Neuron (in vitro differentiated cells): ENCODE measurements around the gene HHIP.
"Not testable (repeated sequence)": the region's sequence is repeated elsewhere in the genome, so short reads cannot be mapped to it uniquely, and the experiment has no call there.

Source experiments
- H2AFZ ChIP-seq: one replicate; pipeline ENCODE4 v1.6.1; 2013; ENCODE audit warnings: low read depth, mild to moderate bottlenecking, inconsistent platforms, low read length, moderate library complexity
- H3K27me3 ChIP-seq: one replicate; pipeline ENCODE4 v1.6.1; 2013; ENCODE audit warnings: low read length; ENCODE audit not compliant: insufficient read depth
- H3K36me3 ChIP-seq: one replicate; pipeline ENCODE4 v1.6.1; 2013; ENCODE audit warnings: low read length; ENCODE audit not compliant: insufficient read depth
- H3K4me1 ChIP-seq: one replicate; pipeline ENCODE4 v1.6.1; 2013; ENCODE audit warnings: low read length; ENCODE audit not compliant: insufficient read depth
- H3K4me3 ChIP-seq: 2 replicates; pipeline ENCODE4 v1.5.1; 2013; ENCODE audit warnings: mild to moderate bottlenecking, low read length, moderate library complexity
- H3K9me3 ChIP-seq: one replicate; pipeline ENCODE4 v1.6.1; 2013; ENCODE audit warnings: low read length

Gene HHIP

DNA sequence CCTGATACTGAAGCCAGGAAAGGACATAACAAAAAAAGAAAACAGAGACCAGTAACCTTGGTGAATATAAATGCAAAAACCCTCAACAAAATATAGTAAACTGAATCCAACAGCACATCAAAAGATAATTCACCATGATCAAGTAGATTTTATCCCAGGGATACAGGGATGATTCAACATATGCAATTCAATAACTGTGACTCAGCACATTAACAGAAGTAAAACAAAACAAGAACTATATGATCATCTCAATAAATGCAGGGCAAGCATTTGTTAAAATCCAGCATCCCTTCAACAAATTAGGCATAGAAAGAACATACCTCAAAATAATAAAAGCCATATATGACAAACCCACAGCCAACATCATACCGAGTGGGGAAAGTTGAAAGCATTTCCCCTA lies 112.0 kb downstream of the HHIP start:
- Histone ChIP-seq H3K36me3 (no peaks in the 10 kb centered on the region), H3K4me1 (no peaks in the 10 kb centered on the region), H3K9me3 (peaks cover 1% of the 10 kb centered on the region), H3K27me3 (no peaks in the 10 kb centered on the region), H2AFZ (no peak overlapping the region), H3K4me3 (no peak overlapping the region)

- not testable (repeated sequence) for H3K36me3 ChIP-seq, H3K4me3 ChIP-seq, H2AFZ ChIP-seq, H3K9me3 ChIP-seq, H3K27me3 ChIP-seq, H3K4me1 ChIP-seq
Measured at GRCh38 chr4:144768809-144769208, 122.9 kb downstream of the HHIP start.

DNA sequence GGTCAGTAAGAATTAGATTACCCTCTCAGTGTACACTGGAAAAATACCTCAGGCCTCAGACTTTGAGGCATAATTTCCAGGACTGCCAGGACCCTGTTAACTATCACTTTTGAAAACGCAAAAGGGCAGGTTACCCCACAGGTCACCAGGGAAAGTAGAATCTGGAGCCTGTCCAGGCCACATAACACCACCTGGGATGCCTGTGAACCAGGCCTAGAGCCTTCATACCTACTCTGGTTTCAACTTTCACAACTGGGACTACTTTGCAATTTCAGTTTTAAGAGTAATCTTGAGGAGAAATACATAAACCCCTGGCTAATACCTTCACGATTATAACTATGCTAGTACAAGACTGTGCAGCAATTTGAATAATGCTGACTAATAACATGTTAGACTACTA lies 132.4 kb downstream of the HHIP start:
- H3K4me1 ChIP-seq, result no peaks in the 10 kb centered on the region

GRCh38 chr4:144782345-144782744 lies 136.4 kb downstream of the HHIP start:
- H3K27me3 ChIP-seq, result no peaks in the 10 kb centered on the region
- peaks cover under 1% of the 10 kb centered on the region for H3K9me3 ChIP-seq
- no peak overlapping the region for H2AFZ ChIP-seq
- no peaks in the 10 kb centered on the region for H3K36me3 ChIP-seq
- H3K4me1 ChIP-seq, result no peaks in the 10 kb centered on the region
- no peak overlapping the region for H3K4me3 ChIP-seq

More for the DNA sequence above, 132.4 kb downstream of the HHIP start:
- Histone ChIP-seq H3K9me3 (peaks cover 2% of the 10 kb centered on the region), H3K4me3 (no peak overlapping the region), H3K27me3 (no peaks in the 10 kb centered on the region), H2AFZ (no peak overlapping the region), H3K36me3 (no peaks in the 10 kb centered on the region)

GRCh38 chr4:144785961-144786360 lies 140.0 kb downstream of the HHIP start:
- no peaks in the 10 kb centered on the region for H3K4me1 ChIP-seq
- no peak overlapping the region for H3K4me3 ChIP-seq
- no peak overlapping the region for H2AFZ ChIP-seq
- H3K9me3 ChIP-seq, result no peaks in the 10 kb centered on the region
- no peaks in the 10 kb centered on the region for H3K36me3 ChIP-seq
- no peaks in the 10 kb centered on the region for H3K27me3 ChIP-seq

DNA sequence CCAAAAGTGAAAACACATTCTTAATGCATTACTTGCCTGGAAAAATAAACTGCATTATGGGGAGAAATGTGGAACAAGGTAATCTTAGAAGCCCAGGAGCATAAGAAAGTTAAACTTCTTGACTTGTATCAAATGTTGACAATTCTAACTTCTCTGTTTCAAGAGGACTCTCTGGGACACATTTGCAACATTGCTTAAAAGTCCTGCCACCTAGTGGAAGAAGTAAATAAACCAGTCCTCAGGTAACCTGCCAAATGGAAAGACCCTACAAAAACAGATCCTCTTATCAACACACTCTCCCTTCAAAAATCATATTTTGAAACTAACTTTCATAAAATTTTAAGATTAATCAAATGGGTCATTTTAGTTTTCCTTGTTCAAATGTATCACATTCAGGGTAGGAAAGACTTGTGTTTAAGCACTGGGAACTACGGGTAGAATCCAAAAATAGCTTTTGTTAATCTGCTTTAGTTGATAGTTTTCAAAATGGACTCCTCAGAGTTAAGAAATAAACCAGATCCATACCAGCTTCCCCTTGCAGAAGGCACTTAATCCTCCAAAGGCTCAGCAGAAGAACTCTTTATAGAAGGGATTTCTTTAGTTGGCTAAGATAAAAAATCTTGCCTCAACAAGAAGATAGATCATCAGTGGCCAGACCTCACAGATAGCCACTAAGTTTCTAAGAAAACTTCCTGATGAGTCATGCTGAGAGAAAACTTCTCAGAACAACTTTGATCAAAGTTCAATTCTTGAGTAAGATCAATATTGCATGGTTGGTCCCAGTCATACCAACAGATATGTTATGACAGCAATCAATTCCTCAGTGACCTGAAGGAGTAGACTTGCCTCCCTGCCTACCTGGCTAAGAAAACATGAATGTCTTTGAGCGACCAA lies 141.7 kb downstream of the HHIP start:
- Histone ChIP-seq H2AFZ (no peak overlapping the region), H3K36me3 (no peaks in the 10 kb centered on the region), H3K9me3 (peaks cover 2% of the 10 kb centered on the region), H3K4me1 (no peaks in the 10 kb centered on the region), H3K4me3 (no peak overlapping the region), H3K27me3 (no peaks in the 10 kb centered on the region)

- Histone ChIP-seq H3K27me3 (no peaks in the 10 kb centered on the region), H3K4me3 (no peak overlapping the region), H3K9me3 (peaks cover 2% of the 10 kb centered on the region), H3K4me1 (no peaks in the 10 kb centered on the region), H2AFZ (no peak overlapping the region), H3K36me3 (no peaks in the 10 kb centered on the region)
Measured at GRCh38 chr4:144788469-144788868, 142.5 kb downstream of the HHIP start.

DNA sequence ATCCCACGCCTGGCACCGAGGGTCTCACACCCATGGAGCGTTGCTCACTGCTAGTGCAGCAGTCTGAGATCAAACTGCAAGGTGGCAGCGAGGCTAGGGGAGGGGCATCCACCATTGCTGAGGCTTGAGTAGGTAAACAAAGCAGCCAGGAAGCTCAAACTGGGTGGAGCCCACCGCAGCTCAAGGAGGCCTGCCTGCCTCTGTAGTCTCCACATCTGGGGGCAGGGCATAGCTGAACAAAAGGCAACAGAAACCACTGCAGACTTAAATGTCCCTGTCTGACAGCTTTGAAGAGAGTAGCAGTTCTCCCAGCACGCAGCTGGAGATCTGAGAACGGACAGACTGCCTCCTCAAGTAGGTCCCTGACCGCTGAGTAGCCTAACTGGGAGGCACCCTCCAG lies 146.0 kb downstream of the HHIP start:
- not testable (repeated sequence) for H3K4me1 ChIP-seq, H3K9me3 ChIP-seq, H3K27me3 ChIP-seq, H3K36me3 ChIP-seq, H2AFZ ChIP-seq, H3K4me3 ChIP-seq
